GDM1 (cell line): ENCODE results near the gene ZBTB20.
"Not testable (repeated sequence)": the region's sequence is repeated elsewhere in the genome, so short reads cannot be mapped to it uniquely, and the experiment has no call there.

Experiments used
- DNase-seq: peaks from one replicate; lab custom pipeline; 2025; lab: John Stamatoyannopoulos, UW

The ZBTB20 gene

GRCh38 chr3:115146418-115147328 lies at the start of gene ZBTB20:
Gene ZBTB20 (minus strand): TSS chr3:115147288.
- DNase-seq = peak; percentile 69

- no peak for DNase-seq
These were observed 47.4 kb upstream of the ZBTB20 start for GRCh38 chr3:115194476-115194875.

- no peak for DNase-seq
These were observed 43.7 kb upstream of the ZBTB20 start for GRCh38 chr3:115190747-115191146.

GRCh38 chr3:115187149-115187757 lies 40.2 kb upstream of the ZBTB20 start:
- no peak for DNase-seq

- DNase-seq = no peak
These were observed 39.5 kb upstream of the ZBTB20 start for GRCh38 chr3:115186351-115187148.

GRCh38 chr3:115184859-115185572 lies 37.9 kb upstream of the ZBTB20 start:
- DNase-seq = not testable (repeated sequence)

GRCh38 chr3:115178930-115179329 lies 31.8 kb upstream of the ZBTB20 start:
- not testable (repeated sequence) for DNase-seq

GRCh38 chr3:115169808-115170207 lies 22.7 kb upstream of the ZBTB20 start:
- DNase-seq = no peak

- DNase-seq = no peak
These were observed 18.6 kb upstream of the ZBTB20 start for GRCh38 chr3:115165701-115166100.

GRCh38 chr3:115165266-115165665 lies 18.2 kb upstream of the ZBTB20 start:
- DNase-seq = no peak

- DNase-seq = no peak
These were observed 17.5 kb upstream of the ZBTB20 start for GRCh38 chr3:115164374-115165221.

- no peak for DNase-seq
These were observed 15.7 kb upstream of the ZBTB20 start for GRCh38 chr3:115162759-115163158.

GRCh38 chr3:115161866-115162265 lies 14.8 kb upstream of the ZBTB20 start:
- no peak for DNase-seq

- DNase-seq = no peak
These were observed 14.2 kb upstream of the ZBTB20 start for GRCh38 chr3:115161168-115161834.

- DNase-seq = no peak
These were observed 13.2 kb upstream of the ZBTB20 start for GRCh38 chr3:115160295-115160694.

GRCh38 chr3:115156046-115156654 lies 9.1 kb upstream of the ZBTB20 start:
- DNase-seq = no peak

- DNase-seq = no peak
These were observed 7.5 kb upstream of the ZBTB20 start for GRCh38 chr3:115154611-115155010.

- DNase-seq = no peak
These were observed 4.8 kb upstream of the ZBTB20 start for GRCh38 chr3:115151921-115152320.

GRCh38 chr3:115148142-115148790 lies 1.2 kb upstream of the ZBTB20 start:
- no peak for DNase-seq
